Measurements from ENCODE around the gene HDAC4.

Gene HDAC4

DNA sequence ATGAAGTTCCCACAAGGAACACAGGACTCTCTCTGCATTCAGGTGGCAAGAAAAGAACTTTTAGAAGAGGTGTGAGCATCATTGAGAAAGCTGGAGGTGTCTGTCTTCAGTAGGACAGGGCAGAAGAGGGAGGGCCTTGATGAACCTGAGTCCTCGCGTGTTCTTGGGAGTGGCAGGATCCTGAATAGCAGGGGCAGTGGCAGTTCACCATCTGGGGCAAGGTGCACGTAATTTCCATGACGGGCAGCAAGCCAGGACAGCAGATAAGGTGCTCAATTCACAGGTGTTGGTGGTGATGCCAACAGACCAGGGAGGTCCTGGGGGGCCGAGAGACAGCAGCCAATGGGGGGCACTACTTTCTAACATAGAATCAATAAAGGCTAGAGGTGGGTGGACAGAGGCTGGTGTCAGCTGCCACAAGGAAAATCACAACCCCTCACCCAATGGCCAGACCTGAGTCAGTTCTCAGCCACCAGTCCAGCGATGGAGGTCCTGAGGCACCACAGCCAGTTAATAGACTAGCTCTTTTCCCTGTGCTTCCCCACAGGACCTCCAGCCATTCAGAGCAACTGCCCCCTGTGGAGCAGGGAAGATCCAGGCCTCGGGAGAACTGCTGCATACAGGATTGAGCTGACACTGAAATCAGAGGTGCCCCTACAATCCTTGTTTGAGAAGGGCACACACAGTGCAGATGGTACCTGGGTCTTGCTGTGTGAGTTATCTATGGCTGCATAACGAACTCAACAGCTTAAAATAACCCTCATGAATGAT, 10.9 kb upstream of the HDAC4 start:
- H3K4me3 ChIP-seq (ENCODE audit: low read length) = no peak overlapping the region
- TF ChIP-seq, protein P1, sequence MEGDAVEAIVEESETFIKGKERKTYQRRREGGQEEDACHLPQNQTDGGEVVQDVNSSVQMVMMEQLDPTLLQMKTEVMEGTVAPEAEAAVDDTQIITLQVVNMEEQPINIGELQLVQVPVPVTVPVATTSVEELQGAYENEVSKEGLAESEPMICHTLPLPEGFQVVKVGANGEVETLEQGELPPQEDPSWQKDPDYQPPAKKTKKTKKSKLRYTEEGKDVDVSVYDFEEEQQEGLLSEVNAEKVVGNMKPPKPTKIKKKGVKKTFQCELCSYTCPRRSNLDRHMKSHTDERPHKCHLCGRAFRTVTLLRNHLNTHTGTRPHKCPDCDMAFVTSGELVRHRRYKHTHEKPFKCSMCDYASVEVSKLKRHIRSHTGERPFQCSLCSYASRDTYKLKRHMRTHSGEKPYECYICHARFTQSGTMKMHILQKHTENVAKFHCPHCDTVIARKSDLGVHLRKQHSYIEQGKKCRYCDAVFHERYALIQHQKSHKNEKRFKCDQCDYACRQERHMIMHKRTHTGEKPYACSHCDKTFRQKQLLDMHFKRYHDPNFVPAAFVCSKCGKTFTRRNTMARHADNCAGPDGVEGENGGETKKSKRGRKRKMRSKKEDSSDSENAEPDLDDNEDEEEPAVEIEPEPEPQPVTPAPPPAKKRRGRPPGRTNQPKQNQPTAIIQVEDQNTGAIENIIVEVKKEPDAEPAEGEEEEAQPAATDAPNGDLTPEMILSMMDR (conservative IDR thresholded peaks at IDR 0.05; ENCODE audit: low read length) = no peak
- DNase-seq (ENCODE audit: low read depth) = no peak

DNA sequence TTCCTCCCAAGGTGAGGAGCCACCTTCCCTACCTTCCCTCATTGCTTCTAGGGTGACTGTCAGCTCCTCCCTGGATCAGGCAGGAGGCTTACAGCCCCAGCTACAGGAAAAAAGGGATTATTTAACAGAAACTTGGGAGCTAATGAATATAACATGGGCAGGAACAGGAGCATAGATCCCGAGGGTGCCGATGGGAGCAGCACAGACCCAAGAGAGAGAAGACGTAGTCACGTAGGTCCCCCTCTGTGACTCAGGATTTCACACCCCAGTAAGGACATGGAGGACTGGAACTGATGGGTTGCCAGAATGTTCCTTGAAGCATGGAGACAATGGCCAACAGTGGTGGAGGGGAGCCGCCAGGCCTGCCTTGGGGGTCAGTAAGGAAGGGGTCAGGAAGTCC, 10.3 kb upstream of the HDAC4 start:
- H3K4me3 ChIP-seq (ENCODE audit: low read length) = no peak overlapping the region
- TF ChIP-seq, protein P1 (conservative IDR thresholded peaks at IDR 0.05; ENCODE audit: low read length) = no peak
- DNase-seq (ENCODE audit: low read depth) = no peak

DNA sequence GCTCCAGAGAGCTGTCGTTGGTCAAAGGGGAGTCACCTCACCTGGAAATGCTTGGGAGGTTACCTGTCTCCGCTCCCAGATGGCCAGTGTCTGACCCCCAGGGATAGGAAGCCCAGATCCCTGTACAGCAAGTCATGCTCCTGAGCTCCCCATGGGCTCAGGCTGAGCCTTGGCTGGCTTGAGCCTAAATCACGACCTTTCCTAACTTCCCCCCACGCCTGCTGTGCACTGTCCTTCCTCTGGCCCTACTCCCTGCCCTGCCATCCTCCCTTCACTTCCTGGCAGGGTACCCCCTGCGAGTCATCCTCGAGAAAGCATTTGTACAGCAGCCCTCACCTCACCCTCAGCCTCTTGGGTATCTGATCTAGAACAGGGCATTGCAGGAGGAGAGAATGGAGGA, 9.2 kb upstream of the HDAC4 start:
- no peak for DNase-seq (ENCODE audit: low read depth)
- no peak overlapping the region for H3K4me3 ChIP-seq (ENCODE audit: low read length)
- TF ChIP-seq, protein P1 (conservative IDR thresholded peaks at IDR 0.05; ENCODE audit: low read length) = no peak

DNA sequence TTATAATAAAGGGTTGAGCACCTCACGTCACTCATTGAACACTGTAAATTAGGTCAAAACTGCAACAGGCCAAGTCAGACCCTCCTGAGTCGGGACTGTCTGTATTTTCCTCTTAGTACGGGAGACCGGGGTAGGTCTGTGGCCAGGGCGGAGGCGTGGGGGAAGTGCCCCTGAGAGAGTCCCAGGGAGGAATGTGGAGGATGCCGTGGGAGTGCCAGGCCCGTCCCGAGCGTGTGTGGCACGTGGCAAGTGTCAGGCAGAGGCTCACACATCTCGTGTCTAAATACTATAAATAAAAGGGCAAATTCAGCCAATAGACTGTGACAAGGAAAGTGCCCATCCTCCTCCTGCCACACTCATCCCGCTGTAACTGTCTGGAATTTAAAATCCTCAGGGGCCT, 6.3 kb upstream of the HDAC4 start:
- TF ChIP-seq, protein P1 (conservative IDR thresholded peaks at IDR 0.05; ENCODE audit: low read length) = no peak
- DNase-seq (ENCODE audit: low read depth) = no peak
- H3K4me3 ChIP-seq (ENCODE audit: low read length) = no peak overlapping the region

DNA sequence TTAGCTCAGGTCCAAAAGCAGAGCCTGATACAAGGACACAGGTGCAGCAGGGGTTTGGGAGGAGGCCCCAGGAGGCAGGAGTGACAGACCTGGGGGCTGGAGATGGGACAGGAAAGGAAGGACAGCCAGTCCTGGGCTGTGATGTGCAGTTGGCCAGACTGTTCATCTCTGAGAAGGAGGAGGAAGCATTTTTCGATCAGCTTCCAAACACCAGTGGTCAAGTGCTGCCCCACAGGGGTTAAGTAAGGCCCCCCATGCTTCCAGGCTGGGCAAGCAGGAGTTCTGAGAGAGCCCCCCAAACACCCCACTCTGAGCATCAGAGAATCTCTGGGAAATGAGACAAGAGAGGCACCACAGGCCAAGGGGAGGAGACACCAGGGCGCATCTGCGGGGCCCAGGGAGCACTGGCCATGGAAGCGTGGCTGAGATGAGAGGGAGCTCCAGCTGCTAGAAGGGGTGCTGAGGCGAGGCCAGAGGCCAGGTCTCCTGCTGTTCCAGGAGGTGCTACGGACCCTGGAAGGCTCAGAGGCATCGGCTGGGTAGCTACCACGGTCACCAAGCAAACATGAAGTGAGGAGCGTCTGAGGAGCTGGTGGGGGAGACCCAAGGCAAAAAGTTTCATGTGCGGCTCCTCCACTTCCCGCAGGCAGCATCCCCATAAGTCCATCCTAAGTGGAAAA, 5.6 kb upstream of the HDAC4 start:
- no peak for DNase-seq (ENCODE audit: low read depth)
- TF ChIP-seq, protein P1 (conservative IDR thresholded peaks at IDR 0.05; ENCODE audit: low read length) = no peak
- no peak overlapping the region for H3K4me3 ChIP-seq (ENCODE audit: low read length)

DNA sequence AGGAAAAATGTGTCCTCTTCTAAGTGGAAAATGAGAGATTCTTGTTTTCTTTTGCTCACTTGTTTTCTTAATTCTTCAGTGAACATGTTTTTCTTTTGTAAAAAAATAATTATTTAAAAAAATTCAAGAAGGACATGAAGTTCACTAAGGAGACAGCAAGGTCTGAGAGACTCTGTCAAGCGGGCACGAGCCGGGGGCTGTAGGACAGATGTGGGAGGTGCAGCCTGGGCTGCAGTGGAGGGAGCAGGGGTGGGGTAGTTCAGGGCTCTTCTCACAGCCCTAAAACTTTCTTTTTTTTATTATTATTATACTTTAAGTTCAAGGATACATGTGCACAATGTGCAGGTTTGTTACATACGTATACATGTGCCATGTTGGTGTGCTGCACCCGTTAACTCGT, 4.3 kb upstream of the HDAC4 start:
- DNase-seq (ENCODE audit: low read depth) = no peak
- TF ChIP-seq, protein P1 (conservative IDR thresholded peaks at IDR 0.05; ENCODE audit: low read length) = no peak
- no peak overlapping the region for H3K4me3 ChIP-seq (ENCODE audit: low read length)

DNA sequence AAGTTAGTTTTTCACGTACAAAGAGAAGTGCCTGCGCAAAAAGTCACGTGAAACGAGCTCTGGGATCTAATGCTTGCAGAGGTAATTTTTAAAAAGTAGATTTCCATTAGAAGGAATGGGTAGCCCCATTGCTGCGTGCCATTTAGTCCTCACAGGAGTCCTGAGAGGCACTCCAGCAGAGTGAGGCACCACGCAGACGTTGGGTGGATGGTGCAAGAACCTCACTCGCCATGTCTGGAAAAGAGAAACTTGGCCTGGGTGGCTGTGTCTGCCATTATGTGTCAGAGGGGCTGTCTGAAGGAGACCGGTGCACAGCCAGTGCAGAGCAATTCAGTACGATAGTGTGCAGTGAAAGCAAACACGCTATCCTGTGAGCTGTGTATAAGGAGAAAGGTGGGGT, 1.8 kb upstream of the HDAC4 start:
- H3K4me3 ChIP-seq (ENCODE audit: low read length) = no peak overlapping the region
- TF ChIP-seq, protein P1 (conservative IDR thresholded peaks at IDR 0.05; ENCODE audit: low read length) = no peak
- no peak for DNase-seq (ENCODE audit: low read depth)
